HCT116 (cell line): ENCODE measurements around the gene ZC3H7A. TPM values are rescaled to one million over a fixed set of nuclear protein-coding genes. Genes with fewer than 3 reads are reported as not detected.

ENCODE experiments used
- ATAC-seq: fragments of 200-7000 bp; cut with Tn5 transposase; 2 replicates; pipeline ENCODE4 v1.9.1; 2020; ENCODE audit warnings: mild to moderate bottlenecking, moderate library complexity
- BruUV-seq: library from RNA; stranded (reverse); fragments of 400-500 nt; replicated peaks from 2 replicates; lab custom pipeline; 2021; lab: Mats Ljungman, UMichigan
- CTCF ChIA-PET: fragments of 300-600 bp; sonication (Branson Sonifier 250); formaldehyde crosslinking; loops from one replicate; lab custom pipeline; 2021; ENCODE audit warnings: antibody characterized with exemption; lab: Charles Lee
- POLR2A ChIA-PET: fragments of 300-600, 350-600 bp; sonication (Branson Sonifier 250); formaldehyde crosslinking; loops from one replicate; lab custom pipeline; 2021; ENCODE audit warnings: antibody characterized with exemption; lab: Charles Lee
- RAD21 ChIA-PET, 2 experiments: fragments of 300-600 bp; sonication (Branson Sonifier 250); formaldehyde crosslinking; loops; one replicate each; lab custom pipeline; 2023; ENCODE audit warnings: low total read pairs in 2 of 2; ENCODE audit not compliant: uncharacterized antibody in 2 of 2, unreplicated experiment in 2 of 2, low non-redundant PET in 1 of 2; lab: Charles Lee
- DNase-seq: peaks from one replicate; pipeline ENCODE4 v3.0.0-alpha.2; 2010; ENCODE audit warnings: low read depth, low spot score
- H2AFZ ChIP-seq: fragments of 200-600 bp; shearing (Covaris generic), sonication (generic); 2 replicates; pipeline ENCODE4 v1.6.1; 2017; ENCODE audit warnings: low read depth, mixed run types, mixed read lengths, antibody characterized with exemption, low read length; ENCODE audit not compliant: poor library complexity, severe bottlenecking
- H3K27ac ChIP-seq: 2 replicates; pipeline ENCODE4 v1.5.1; 2012; ENCODE audit warnings: low read depth, low read length
- H3K27me3 ChIP-seq: fragments of 200-600 bp; sonication (generic); 2 replicates; pipeline ENCODE4 v1.6.1; 2016; ENCODE audit warnings: mixed run types, low read length, mixed read lengths; ENCODE audit not compliant: insufficient read depth
- H3K36me3 ChIP-seq, 2 experiments: fragments of 200-500 bp in 1 of 2; fragments of 200-600 bp in 1 of 2; sonication (Bioruptor generic) in 1 of 2; sonication (generic) in 1 of 2; 2 replicates each; pipeline versions ENCODE4 v1.5.1 to v1.6.1; 2014 to 2016; ENCODE audit warnings: low read length in 2 of 2, inconsistent platforms in 1 of 2, mixed read lengths in 1 of 2, mixed run types in 1 of 2; ENCODE audit not compliant: insufficient read depth in 2 of 2, control insufficient read depth in 1 of 2
- H3K4me1 ChIP-seq, 2 experiments: fragments of 200-600 bp in 1 of 2; sonication (generic) in 1 of 2; 2 replicates each; pipeline versions ENCODE4 v1.5.1 to v1.6.1; 2012 to 2017; ENCODE audit warnings: low read length in 2 of 2, inconsistent platforms in 1 of 2, mild to moderate bottlenecking in 1 of 2, mixed read lengths in 1 of 2, mixed run types in 1 of 2, moderate library complexity in 1 of 2; ENCODE audit not compliant: insufficient read depth in 2 of 2, control insufficient read depth in 1 of 2
- H3K4me2 ChIP-seq: fragments of 200-600 bp; sonication (generic); 2 replicates; pipeline ENCODE4 v1.6.1; 2017; ENCODE audit warnings: mixed run types, low read length, mixed read lengths
- H3K4me3 ChIP-seq, 2 experiments: fragments of 200-600 bp in 1 of 2; sonication (generic) in 1 of 2; replicated peaks in 1 of 2; 2 replicates each; pipeline ENCODE4 v1.5.1; 2011 to 2016; ENCODE audit warnings: low read length in 2 of 2, control low read depth in 1 of 2, low read depth in 1 of 2, mild to moderate bottlenecking in 1 of 2, mixed read lengths in 1 of 2, mixed run types in 1 of 2
- H3K79me2 ChIP-seq: fragments of 200-600 bp; sonication (generic); 2 replicates; pipeline ENCODE4 v1.6.1; 2017; ENCODE audit warnings: mild to moderate bottlenecking, mixed run types, low read length, moderate library complexity, mixed read lengths; ENCODE audit not compliant: insufficient read depth
- H3K9ac ChIP-seq: fragments of 200-600 bp; sonication (generic); 2 replicates; pipeline ENCODE4 v1.6.1; 2016; ENCODE audit warnings: low read length, mixed read lengths
- H3K9me2 ChIP-seq: fragments of 200-600 bp; sonication (generic), shearing (Covaris generic); 2 replicates; pipeline ENCODE4 v1.6.1; 2017; ENCODE audit warnings: mixed run types, mild to moderate bottlenecking, moderate library complexity; ENCODE audit not compliant: insufficient read depth
- H3K9me3 ChIP-seq, 2 experiments: fragments of 200-500 bp in 1 of 2; fragments of 200-600 bp in 1 of 2; sonication (Bioruptor generic) in 1 of 2; sonication (generic) in 1 of 2; 2 replicates each; pipeline ENCODE4 v1.6.1; 2014 to 2017; ENCODE audit warnings: low read length in 2 of 2, mixed read lengths in 2 of 2, inconsistent platforms in 1 of 2, low read depth in 1 of 2, mild to moderate bottlenecking in 1 of 2, mixed run types in 1 of 2, moderate library complexity in 1 of 2; ENCODE audit not compliant: control insufficient read depth in 1 of 2, insufficient read depth in 1 of 2
- H4K20me1 ChIP-seq: fragments of 200-600 bp; sonication (generic), shearing (Covaris generic); 2 replicates; pipeline ENCODE4 v1.6.1; 2017; ENCODE audit warnings: mixed run types, mild to moderate bottlenecking, moderate library complexity; ENCODE audit not compliant: insufficient read depth
- ATF3 ChIP-seq: IDR thresholded peaks from 2 replicates; pipeline ENCODE4 v1.6.1; 2012
- CEBPB ChIP-seq: IDR thresholded peaks from 2 replicates; pipeline ENCODE4 v1.6.1; 2012; ENCODE audit warnings: low read depth
- EGR1 ChIP-seq: IDR thresholded peaks from 2 replicates; pipeline ENCODE4 v1.6.1; 2012; ENCODE audit warnings: low read depth
- ELF1 ChIP-seq: IDR thresholded peaks from 2 replicates; pipeline ENCODE4 v1.6.1; 2012; ENCODE audit warnings: low read depth, borderline replicate concordance
- EZH2 ChIP-seq: fragments of 200-600 bp; sonication (generic); IDR thresholded peaks from 2 replicates; pipeline ENCODE4 v1.6.1; 2017; ENCODE audit warnings: antibody characterized with exemption, mixed run types
- EZH2phosphoT487 ChIP-seq: fragments of 200-600 bp; IDR thresholded peaks from 2 replicates; pipeline ENCODE4 v1.6.1; 2018; ENCODE audit warnings: antibody characterized with exemption, borderline replicate concordance
- FOSL1 ChIP-seq: IDR thresholded peaks from 2 replicates; pipeline ENCODE4 v1.6.1; 2012; ENCODE audit warnings: low read depth
- MAX ChIP-seq: IDR thresholded peaks from 2 replicates; pipeline ENCODE4 v1.6.1; 2012
- POLR2A ChIP-seq: IDR thresholded peaks from 2 replicates; pipeline ENCODE4 v1.7.0; 2011; ENCODE audit warnings: borderline replicate concordance; ENCODE audit not compliant: insufficient read depth, insufficient read length; ENCODE audit errors: extremely low read depth
- POLR2AphosphoS5 ChIP-seq: IDR thresholded peaks from 2 replicates; pipeline ENCODE4 v1.6.1; 2011; ENCODE audit warnings: mild to moderate bottlenecking, low read depth, low read length, moderate library complexity
- RAD21 ChIP-seq: IDR thresholded peaks from 2 replicates; pipeline ENCODE4 v1.6.1; 2012; ENCODE audit warnings: low read depth, mild to moderate bottlenecking
- REST ChIP-seq: IDR thresholded peaks from 2 replicates; pipeline ENCODE4 v1.6.1; 2012; ENCODE audit warnings: low read depth
- SIN3A ChIP-seq: IDR thresholded peaks from 2 replicates; pipeline ENCODE4 v1.6.1; 2012; ENCODE audit warnings: low read depth
- SP1 ChIP-seq: IDR thresholded peaks from 2 replicates; pipeline ENCODE4 v1.6.1; 2012; ENCODE audit warnings: low read depth
- SRF ChIP-seq: IDR thresholded peaks from 2 replicates; pipeline ENCODE4 v1.6.1; 2012; ENCODE audit warnings: low read depth
- TCF7L2 ChIP-seq: IDR thresholded peaks from 2 replicates; pipeline ENCODE4 v1.7.0; 2011; ENCODE audit warnings: borderline replicate concordance, inconsistent platforms; ENCODE audit not compliant: insufficient read depth, insufficient read length; ENCODE audit errors: extremely low read depth
- YY1 ChIP-seq: IDR thresholded peaks from 2 replicates; pipeline ENCODE4 v1.6.1; 2011; ENCODE audit warnings: low read length, low read depth, moderate library complexity, mild to moderate bottlenecking; ENCODE audit not compliant: insufficient replicate concordance; ENCODE audit errors: extremely low read depth
- ZBTB33 ChIP-seq: IDR thresholded peaks from 2 replicates; pipeline ENCODE4 v1.6.1; 2011; ENCODE audit warnings: mild to moderate bottlenecking, low read length, moderate library complexity; ENCODE audit not compliant: insufficient replicate concordance; ENCODE audit errors: extremely low read depth
- ZFX ChIP-seq: fragments of 450-650 bp; IDR thresholded peaks from 2 replicates; pipeline ENCODE4 v1.6.1; 2017
- ZNF274 ChIP-seq: fragments of 200-500 bp; sonication (Bioruptor generic); IDR thresholded peaks from 2 replicates; pipeline ENCODE4 v1.6.1; 2014; ENCODE audit warnings: mild to moderate bottlenecking, low read depth, low read length, inconsistent platforms
- intact Hi-C: fragments of 100-400 bp; cut with micrococcal nuclease; formaldehyde crosslinking; loops from 2 replicates; pipeline ENCODE4 v1.10.0; 2022
- total RNA-seq: library from RNA; stranded (reverse); gene quantifications from one replicate; pipeline ENCODE4 v1.2.1, GENCODE V29; 2021; ENCODE audit not compliant: unreplicated experiment

Gene ZC3H7A
- total RNA-seq, 1 experiment from 2014 or later = 33.4 TPM

- Histone ChIP-seq H3K79me2 (no peaks in the 10 kb centered on the region), H3K4me1 (peaks cover 9 to 12% of the 10 kb centered on the region in 2 experiments; a peak in 3 of 4 replicates), H3K4me2 (no peak overlapping the region), H2AFZ (no peak overlapping the region), H3K4me3 (no peak overlapping the region), H3K36me3 (peaks cover 20 to 21% of the 10 kb centered on the region in 2 experiments; a peak in 3 of 4 replicates), H4K20me1 (no peaks in the 10 kb centered on the region), H3K27me3 (no peaks in the 10 kb centered on the region), H3K9me2 (no peaks in the 10 kb centered on the region), H3K27ac (no peak overlapping the region), H3K9me3 (no peaks in the 10 kb centered on the region), H3K9ac (no peak overlapping the region)
- POLR2A ChIA-PET = no interaction called here
- BruUV-seq = no TSS peak
- RAD21 ChIA-PET = no interaction called here
- intact Hi-C loops = no loop called here
- DNase-seq (no peak), ATAC-seq (no peak)
- TF ChIP-seq ZBTB33 = no peak
- no peak for TF ChIP-seq POLR2A
- no peak for TF ChIP-seq MAX
- no peak for TF ChIP-seq ZNF274
- TF ChIP-seq REST = no peak
- no peak for TF ChIP-seq SRF
- no peak for TF ChIP-seq SP1
- TF ChIP-seq CEBPB = no peak
- TF ChIP-seq EZH2 = no peak
- TF ChIP-seq TCF7L2 = no peak
- TF ChIP-seq FOSL1 = no peak
- TF ChIP-seq YY1 = no peak
- TF ChIP-seq SIN3A = no peak
- no peak for TF ChIP-seq ZFX
- TF ChIP-seq EGR1 = no peak
- no peak for TF ChIP-seq EZH2phosphoT487
- TF ChIP-seq RAD21 = no peak
- TF ChIP-seq ATF3 = no peak
- TF ChIP-seq ELF1 = no peak
- TF ChIP-seq POLR2AphosphoS5 = no peak
- CTCF ChIA-PET = no interaction called here
These were observed 49.1 kb downstream of the ZC3H7A start for GRCh38 chr16:11747949-11748403.
